Measurements from ENCODE around the gene MEGF11. TPM values are rescaled to one million over a fixed set of nuclear protein-coding genes. Genes with fewer than 3 reads are reported as not detected.
A peak's percentile ranks its signal among the peaks of the same experiment; 100 is the strongest.

MEGF11 gene
- total and polyA plus RNA-seq, 8 donors, result 2.6 to 17.4 (median 9.9) TPM; not detected in 1

DNA sequence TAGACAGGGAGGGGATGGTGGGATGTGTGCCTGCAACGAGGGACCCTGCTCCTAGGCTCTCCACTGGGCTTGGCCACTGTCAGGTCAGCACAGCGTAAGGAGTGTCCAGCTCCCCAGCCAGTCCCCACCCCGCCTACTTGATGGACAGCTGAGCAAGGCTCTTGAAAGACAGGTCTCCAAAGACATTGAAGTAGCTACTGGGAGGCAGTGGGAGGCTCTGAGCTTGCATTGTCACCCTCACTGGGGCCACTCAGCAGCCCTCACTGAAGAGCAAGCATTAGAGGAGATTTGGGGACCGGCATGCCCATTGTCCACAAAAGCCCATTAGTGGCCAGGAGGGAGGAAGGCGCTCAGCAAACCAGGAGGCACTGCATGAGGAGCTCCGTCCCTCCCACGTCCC lies 146.5 kb downstream of the MEGF11 start:
- Histone ChIP-seq H3K4me1 (no peaks in the 10 kb centered on the region), H3K36me3 (no peaks in the 10 kb centered on the region), H3K27ac (no peak overlapping the region), H3K4me3 (no peak overlapping the region), H3K9me3 (no peaks in the 10 kb centered on the region), H3K27me3 (peaks cover 0 to 29% of the 10 kb centered on the region in 2 donors)
- intact Hi-C loops (cut with DNase I), result no loop called here
- no peak for DNase-seq
- TF ChIP-seq, protein P1, sequence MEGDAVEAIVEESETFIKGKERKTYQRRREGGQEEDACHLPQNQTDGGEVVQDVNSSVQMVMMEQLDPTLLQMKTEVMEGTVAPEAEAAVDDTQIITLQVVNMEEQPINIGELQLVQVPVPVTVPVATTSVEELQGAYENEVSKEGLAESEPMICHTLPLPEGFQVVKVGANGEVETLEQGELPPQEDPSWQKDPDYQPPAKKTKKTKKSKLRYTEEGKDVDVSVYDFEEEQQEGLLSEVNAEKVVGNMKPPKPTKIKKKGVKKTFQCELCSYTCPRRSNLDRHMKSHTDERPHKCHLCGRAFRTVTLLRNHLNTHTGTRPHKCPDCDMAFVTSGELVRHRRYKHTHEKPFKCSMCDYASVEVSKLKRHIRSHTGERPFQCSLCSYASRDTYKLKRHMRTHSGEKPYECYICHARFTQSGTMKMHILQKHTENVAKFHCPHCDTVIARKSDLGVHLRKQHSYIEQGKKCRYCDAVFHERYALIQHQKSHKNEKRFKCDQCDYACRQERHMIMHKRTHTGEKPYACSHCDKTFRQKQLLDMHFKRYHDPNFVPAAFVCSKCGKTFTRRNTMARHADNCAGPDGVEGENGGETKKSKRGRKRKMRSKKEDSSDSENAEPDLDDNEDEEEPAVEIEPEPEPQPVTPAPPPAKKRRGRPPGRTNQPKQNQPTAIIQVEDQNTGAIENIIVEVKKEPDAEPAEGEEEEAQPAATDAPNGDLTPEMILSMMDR (IDR thresholded peaks at IDR 0.05), result no peak
- no peak for ATAC-seq

DNA sequence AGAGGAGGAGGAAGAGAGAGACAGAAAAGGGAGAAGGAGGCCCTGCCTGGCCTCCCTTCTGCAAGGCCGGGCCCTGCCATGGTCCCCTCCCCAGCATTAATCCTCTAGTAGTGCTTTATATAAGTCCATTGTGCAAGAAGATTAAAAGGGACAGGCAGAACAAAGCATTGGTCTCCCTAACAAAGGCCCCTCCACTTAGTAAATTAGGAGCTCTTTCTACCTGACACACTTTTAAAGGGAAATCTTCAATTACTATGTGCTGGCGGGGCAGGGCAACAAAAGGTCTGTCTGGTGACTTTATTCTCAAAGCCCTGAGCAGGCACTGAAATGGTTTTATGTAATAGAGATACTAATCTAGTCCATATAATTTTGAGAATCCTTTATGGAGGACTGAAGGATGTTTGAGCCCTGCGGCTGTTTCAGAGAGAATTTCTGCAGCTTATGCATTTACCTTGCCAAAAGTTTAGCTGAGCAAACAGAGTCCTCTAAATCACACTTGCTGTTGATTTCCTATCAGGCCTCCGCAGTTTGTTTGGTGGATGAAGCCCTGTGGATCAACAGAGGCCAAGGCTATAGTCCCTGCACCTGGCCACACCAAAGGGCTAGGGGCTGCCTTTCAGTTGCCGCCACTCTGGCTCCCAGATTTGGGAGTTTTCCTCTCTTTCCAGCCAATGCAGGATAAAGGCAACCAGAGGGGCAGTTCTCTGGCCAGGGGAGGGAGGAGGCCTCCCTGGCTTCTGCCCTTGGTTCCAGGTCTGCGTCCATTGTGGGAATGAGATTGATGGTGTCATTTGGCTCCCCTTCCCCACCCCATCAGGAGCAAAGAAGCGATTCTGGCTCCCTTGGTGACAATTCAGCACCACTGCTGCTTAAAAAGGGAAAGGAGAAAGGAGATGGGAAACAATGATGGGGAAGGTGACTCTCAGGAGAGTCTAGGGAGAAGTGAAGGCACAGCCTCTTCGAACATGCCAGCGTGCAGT lies 148.0 kb downstream of the MEGF11 start:
- DNase-seq, result peak in 1 of 4 donors; percentile 0
- no peak for ATAC-seq
- Histone ChIP-seq H3K36me3 (no peaks in the 10 kb centered on the region), H3K27ac (no peak overlapping the region), H3K9me3 (no peaks in the 10 kb centered on the region), H3K27me3 (peaks cover 0 to 29% of the 10 kb centered on the region in 2 donors), H3K4me1 (no peaks in the 10 kb centered on the region), H3K4me3 (no peak overlapping the region)
- intact Hi-C loops (cut with DNase I), result no loop called here
- TF ChIP-seq, protein P1 (IDR thresholded peaks at IDR 0.05), result no peak

DNA sequence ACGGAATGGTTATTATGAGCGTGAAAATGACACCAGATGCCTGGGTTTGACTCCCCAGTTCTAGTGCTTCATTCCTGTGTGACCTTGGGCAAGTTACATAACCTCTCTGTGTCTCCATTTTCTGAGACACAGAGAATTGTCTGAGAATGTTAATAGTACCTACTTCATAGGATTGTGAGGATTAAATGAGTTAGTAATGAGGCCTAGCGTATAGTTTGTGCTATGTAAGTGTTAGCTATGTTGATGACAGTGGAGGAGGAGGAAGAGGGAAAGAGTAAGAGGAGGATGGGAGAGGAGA lies 150.3 kb downstream of the MEGF11 start:
- DNase-seq (no peak), ATAC-seq (no peak)
- no peaks in the 10 kb centered on the region for H3K36me3 ChIP-seq
- intact Hi-C loops (cut with DNase I), result no loop called here
- H3K27ac ChIP-seq, result no peak overlapping the region
- no peak overlapping the region for H3K4me3 ChIP-seq
- TF ChIP-seq, protein P1 (IDR thresholded peaks at IDR 0.05), result no peak
- no peaks in the 10 kb centered on the region for H3K4me1 ChIP-seq
- peaks cover 0 to 24% of the 10 kb centered on the region in 2 donors for H3K27me3 ChIP-seq
- no peaks in the 10 kb centered on the region for H3K9me3 ChIP-seq

DNA sequence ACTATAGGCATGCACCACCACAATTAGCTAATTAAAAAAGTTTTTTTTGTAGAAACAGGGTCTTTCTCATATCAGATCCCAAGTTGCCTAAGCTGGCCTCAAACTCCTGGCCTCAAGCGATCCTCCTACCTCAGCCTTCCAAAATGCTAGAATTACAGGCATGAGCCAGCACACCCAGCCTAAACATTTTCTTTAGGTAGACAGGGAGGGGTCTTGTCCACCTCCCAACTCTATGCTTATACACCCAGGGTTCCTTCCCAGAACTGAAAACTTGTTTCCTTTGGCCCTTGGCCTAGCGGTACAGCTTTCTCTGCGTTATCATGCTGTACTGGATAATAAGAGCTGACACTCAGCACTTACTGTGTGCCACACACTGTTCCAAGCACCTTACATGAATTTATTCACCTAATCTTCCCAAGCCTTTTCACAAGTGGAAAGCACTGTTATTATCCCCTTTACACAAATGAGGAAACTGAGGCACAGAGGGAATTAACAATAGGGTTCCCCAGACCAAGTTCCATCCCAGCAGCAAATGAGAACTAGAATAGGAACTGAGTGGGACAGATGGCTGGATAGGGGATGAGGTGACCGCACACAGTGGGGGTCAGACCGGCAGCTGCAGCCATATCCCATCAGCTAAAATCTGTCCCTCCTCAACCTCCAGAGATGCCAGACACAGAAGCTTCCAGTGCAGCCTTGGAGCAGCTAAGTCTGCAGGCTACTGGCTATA lies 150.8 kb downstream of the MEGF11 start:
- Histone ChIP-seq H3K27me3 (peaks cover 0 to 19% of the 10 kb centered on the region in 2 donors), H3K27ac (no peak overlapping the region), H3K36me3 (no peaks in the 10 kb centered on the region), H3K4me3 (no peak overlapping the region), H3K9me3 (no peaks in the 10 kb centered on the region), H3K4me1 (no peaks in the 10 kb centered on the region)
- TF ChIP-seq, protein P1 (IDR thresholded peaks at IDR 0.05), result no peak
- ATAC-seq (no peak), DNase-seq (peak in 1 of 4 donors; percentile 8)
- intact Hi-C loops (cut with DNase I), result no loop called here

Data from left lung (tissue), 10 donors.